ENCODE measurements around the gene PTTG1. TPM values are rescaled to one million over a fixed set of nuclear protein-coding genes. Genes with fewer than 3 reads are reported as not detected.

Gene PTTG1
- total RNA-seq, 1 donor = 158 TPM

DNA sequence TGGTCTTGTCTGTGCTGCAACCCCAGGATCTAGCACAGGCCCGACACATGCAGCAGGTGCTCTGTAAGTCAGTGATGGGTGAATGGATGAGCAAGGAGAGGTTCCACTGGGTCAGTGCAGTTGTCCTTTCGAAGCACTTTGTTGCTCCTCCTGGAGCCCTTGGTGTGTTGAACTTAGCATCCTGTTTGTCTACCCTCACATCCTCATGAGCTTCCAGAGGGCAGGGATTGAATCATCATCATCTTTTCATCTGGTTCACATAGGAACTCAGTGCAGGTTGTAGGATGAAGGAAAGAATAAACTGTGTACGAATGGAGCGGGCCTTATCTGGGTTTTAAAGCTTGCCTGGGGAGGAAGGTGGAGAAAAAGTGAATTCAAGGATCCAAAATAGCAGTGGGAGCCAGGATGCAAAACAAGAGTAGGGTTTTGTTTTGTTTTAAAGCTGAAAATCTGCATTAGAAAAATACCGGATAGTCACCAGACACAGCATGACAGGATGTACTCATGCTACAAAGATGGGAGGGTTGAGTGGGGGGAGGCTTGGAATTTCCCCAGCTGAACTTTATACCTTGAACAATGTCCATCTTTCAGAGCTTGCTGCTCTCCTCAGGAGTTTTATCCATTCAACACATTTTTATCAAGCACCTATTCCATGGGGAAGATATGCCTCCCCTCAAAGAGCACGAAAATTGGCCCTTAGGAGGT lies 55.8 kb downstream of the PTTG1 start:
- H3K4me3 ChIP-seq (ENCODE audit: low read depth, low read length) = no peak overlapping the region
- no peak for DNase-seq (ENCODE audit: low read depth)
- no peak for TF ChIP-seq CTCF (IDR thresholded peaks at IDR 0.05; ENCODE audit: insufficient read depth, low read depth, low read length)

DNA sequence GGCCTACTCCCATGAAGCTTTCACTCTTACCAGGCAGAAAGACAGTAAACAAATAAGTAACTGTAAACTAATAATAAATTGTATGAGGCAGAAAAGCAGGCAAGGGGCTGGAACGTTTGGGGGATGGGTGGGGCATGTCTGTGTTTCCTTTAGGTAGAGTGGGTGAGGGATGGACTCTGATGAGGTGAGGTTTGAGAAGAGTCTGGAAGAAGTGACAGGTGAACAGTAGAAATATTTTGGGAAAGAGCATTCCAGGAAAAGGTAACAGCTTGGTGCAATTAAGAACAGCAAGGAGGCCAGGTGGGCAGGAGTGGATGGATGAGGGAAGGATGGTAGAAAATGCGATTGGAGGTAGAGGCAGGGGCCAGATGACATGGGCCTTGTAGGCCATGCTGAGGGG lies 56.5 kb downstream of the PTTG1 start:
- TF ChIP-seq CTCF (IDR thresholded peaks at IDR 0.05; ENCODE audit: insufficient read depth, low read depth, low read length) = no peak
- H3K4me3 ChIP-seq (ENCODE audit: low read depth, low read length) = no peak overlapping the region
- DNase-seq (ENCODE audit: low read depth) = no peak

Small RNAs within 50 kb of the gene (small RNA-seq; reads per million reads assigned to genes)
- gene MIR3142 = not detected

Other genes with a start within 250 kb of the PTTG1 start
- not detected in 2 replicates for gene FABP6, start 192.3 kb upstream of the PTTG1 start, total RNA-seq
- 0.86 and 1.3 TPM in 2 replicates for gene CCNJL, start 109.3 kb upstream of the PTTG1 start, total RNA-seq
- 0.43 and 0.64 TPM in 2 replicates for gene C1QTNF2, start 51.2 kb upstream of the PTTG1 start, total RNA-seq
- 2.9 and 4.7 TPM in 2 replicates for gene FAM200C, start 21.8 kb upstream of the PTTG1 start, total RNA-seq
- gene SLU7, start 2.8 kb upstream of the PTTG1 start, total RNA-seq = 39.0 and 48.4 TPM in 2 replicates

All from fibroblast of villous mesenchyme (primary cell).